GM12864 (cell line): ENCODE measurements around the gene AASDH.

Experiments
- DNase-seq: peaks from one replicate; pipeline ENCODE4 v3.0.0-alpha.2; 2011; ENCODE audit warnings: low read depth
- H3K4me3 ChIP-seq: 2 replicates; pipeline ENCODE4 v1.5.1; 2011; ENCODE audit warnings: mild to moderate bottlenecking, low read depth, low read length, control low read depth
- TF ChIP-seq, protein P1 (sequence below): IDR thresholded peaks from 2 replicates; pipeline ENCODE4 v1.5.1; 2011; ENCODE audit warnings: low read depth, mild to moderate bottlenecking, moderate library complexity, low read length, control low read depth, inconsistent platforms; ENCODE audit errors: missing control alignments

The AASDH gene

DNA sequence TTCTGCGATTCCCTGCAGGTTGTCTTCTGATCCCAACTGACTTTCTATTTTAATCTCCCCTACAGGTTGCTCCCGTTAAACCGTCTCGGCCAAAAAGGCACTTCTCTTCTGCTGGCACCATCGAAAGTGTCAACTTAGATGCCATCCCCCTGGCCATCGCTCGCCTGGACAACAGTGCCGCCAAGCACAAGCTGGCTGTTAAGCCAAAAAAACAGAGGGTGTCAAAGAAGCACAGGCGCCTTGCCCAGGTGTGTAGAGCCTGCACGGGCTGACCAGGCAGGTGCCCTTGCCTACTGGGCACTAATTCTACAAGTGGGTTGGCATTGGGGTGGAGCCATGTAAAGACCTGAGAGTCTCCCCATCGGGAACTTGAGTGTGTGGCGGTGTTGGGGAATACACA is 74.2 kb downstream of the AASDH start:
- TF ChIP-seq, protein P1, sequence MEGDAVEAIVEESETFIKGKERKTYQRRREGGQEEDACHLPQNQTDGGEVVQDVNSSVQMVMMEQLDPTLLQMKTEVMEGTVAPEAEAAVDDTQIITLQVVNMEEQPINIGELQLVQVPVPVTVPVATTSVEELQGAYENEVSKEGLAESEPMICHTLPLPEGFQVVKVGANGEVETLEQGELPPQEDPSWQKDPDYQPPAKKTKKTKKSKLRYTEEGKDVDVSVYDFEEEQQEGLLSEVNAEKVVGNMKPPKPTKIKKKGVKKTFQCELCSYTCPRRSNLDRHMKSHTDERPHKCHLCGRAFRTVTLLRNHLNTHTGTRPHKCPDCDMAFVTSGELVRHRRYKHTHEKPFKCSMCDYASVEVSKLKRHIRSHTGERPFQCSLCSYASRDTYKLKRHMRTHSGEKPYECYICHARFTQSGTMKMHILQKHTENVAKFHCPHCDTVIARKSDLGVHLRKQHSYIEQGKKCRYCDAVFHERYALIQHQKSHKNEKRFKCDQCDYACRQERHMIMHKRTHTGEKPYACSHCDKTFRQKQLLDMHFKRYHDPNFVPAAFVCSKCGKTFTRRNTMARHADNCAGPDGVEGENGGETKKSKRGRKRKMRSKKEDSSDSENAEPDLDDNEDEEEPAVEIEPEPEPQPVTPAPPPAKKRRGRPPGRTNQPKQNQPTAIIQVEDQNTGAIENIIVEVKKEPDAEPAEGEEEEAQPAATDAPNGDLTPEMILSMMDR, result no peak
- no peak for DNase-seq
- H3K4me3 ChIP-seq, result no peak overlapping the region

DNA sequence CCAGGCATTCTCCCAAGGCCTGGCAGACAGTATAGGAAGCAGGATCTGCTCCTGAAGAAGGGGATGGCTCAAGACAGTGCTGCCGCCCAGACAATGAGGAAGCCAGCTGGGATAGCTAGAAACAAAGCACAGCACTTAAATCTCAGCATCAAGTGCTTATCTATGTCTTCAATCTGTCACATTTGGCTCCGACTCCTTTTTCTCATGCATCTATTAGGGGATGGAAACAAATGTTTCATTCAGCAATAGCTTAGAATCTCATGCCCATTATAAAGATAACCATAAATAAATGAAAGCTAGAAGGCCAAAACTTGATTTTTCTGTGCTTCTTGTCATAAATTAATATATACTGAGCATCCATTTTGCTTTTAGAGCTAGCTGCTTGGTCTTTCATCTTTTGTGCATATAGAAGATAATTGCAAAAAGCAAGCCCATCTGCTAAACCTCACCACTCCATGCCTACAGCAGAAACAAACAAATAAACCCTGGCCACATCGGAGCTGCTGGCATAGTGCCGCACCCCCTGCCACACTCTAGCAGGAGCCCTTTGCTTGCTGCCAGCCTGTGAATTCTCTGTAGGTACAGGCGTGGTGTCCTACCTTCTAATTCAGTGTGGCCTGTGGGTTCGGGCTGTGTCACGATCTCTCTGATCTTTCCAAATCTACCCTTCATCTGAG is 75.9 kb downstream of the AASDH start:
- DNase-seq, result no peak
- no peak overlapping the region for H3K4me3 ChIP-seq
- TF ChIP-seq, protein P1, result no peak

DNA sequence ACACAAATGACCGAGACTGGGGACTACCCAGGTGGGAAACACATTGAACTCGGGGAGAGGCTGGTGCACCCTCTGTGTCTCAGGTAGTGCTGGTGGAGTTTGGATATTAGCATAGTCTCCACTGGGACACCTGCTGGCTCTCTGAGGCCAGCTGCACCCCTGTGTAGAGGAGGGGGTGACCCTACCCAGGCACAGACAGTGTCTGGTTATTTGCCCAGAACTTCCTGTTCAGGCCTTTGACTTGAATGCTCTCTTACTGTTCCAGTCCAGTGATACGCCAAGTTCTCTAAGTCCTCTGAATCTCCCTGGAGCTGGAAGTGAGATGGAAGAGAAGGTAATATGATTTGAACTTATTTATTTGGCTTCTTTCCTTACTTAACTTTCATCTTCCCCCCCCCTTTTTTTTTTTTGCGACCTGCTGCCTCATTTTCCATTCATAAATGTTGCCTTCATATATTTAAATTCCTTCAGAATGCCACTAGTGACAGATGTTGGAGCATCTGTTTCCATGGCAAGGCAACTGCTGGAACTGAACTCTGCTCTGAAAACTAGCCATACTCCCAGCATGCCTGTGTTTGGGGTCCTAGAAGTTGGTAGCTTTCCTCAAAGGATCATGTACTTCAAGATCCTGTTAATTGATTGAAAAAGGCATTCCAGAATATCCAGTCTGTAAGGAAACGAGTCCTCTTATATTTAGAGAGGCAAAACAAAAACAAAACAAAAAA is 76.7 kb downstream of the AASDH start:
- no peak for DNase-seq
- TF ChIP-seq, protein P1, result no peak
- H3K4me3 ChIP-seq, result no peak overlapping the region

DNA sequence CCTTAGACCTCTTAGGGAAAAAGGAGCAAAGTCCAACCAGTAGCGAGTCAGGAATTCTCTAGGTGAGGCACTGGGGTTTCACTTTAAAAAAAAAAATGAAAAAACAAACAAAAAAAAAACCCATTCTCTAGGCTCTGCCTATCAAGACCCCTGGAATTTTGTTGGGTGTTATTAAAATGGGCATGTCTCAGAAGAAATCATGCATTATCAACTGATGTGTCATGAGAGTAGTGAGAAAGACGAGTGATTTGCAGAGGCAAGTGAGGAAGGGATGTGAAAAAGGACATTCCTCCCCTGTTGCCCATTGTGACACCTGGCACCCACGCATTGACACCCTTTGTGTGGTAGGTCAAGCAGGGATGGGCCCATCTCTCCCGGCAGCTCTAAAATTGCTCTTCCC is 78.9 kb downstream of the AASDH start:
- TF ChIP-seq, protein P1, result no peak
- H3K4me3 ChIP-seq, result no peak overlapping the region
- DNase-seq, result no peak

DNA sequence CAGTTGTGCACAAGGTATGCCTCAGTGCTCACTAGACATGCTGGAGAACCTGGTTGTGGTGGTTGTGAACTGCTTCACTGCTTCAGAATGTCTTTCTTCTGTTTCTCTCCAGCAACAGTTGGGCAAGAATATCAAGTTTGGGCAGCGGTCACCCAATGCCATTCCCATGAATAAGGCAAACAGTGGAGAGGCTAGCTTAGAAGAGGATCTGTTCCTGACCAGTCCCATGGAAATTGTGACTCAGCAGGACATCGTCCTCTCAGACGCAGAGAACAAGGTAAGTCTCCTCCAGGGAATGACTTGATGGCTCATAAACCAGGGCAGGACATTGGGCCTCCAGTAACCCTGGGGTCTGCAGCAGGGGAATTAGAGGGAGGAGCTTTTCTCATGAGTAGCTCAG is 79.9 kb downstream of the AASDH start:
- DNase-seq, result no peak
- H3K4me3 ChIP-seq, result no peak overlapping the region
- TF ChIP-seq, protein P1, result no peak

DNA sequence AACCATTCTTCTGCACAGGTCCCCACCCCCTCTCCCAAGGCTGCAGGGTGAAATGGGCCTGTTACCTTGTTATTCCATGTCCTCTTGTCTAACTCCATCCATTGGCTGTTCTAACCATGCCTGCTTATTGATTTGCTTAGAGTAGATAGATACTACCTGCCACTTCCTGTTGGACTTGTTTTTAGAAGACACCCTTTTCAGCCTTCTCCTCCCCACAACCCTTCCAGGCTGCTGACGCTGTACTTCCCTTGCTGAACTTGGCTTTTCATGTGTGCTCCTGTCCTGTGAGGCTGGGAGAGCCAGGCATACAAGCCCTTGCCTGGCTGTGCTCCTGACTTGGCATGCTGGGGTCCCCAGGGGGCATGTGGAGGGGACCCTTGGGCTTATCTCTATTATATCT is 81.9 kb downstream of the AASDH start:
- no peak for DNase-seq
- H3K4me3 ChIP-seq, result no peak overlapping the region
- TF ChIP-seq, protein P1, result no peak
